HG02970 (cell line): ENCODE measurements around the gene TERB1.

Experiments
- ATAC-seq: cut with Tn5 transposase; IDR thresholded peaks from one replicate; pipeline ENCODE4 v1.9.1; 2021; ENCODE audit warnings: mild to moderate bottlenecking, moderate library complexity, moderate number of reproducible peaks; ENCODE audit not compliant: unreplicated experiment, low FRiP score

The TERB1 gene

GRCh38 chr16:66713076-66713475, 88.3 kb downstream of the TERB1 start:
- no peak for ATAC-seq

DNA sequence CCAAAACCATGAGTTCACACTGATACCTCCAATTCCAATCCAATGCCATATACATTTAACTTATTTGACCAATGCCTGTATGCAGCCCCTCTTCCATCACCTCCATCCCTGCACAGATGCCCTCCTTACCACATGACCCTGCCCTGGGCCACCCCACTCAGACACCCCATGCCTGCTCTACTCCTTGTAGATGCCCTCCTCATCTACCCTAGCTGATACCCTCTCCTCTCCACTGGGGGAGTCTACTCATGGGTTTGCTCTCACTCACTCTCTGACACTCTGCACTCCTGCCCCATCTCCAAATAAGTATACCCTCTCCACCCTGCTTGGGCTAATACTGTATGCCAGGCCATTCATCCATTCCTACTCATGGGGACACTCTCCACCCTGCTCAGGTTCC, 88.9 kb downstream of the TERB1 start:
- ATAC-seq = no peak

DNA sequence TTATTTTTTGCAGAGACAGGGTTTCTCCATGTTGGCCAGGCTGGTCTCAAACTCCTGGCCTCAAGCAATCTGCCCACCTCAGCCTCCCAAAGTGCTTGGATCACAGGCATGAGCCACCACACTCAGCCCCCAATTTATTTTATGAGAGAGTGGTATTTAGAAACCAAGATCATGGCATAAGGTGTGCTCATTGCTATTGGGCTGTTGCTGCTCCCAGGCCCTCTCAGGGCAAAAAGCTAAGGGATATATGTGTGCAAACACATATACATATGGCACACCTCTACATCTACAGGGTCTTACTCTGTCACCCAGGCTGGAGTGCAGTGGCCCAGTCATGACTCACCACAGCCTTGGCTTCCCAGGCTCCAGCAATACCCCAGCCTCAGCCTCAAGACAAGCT, 89.8 kb downstream of the TERB1 start:
- ATAC-seq = no peak

DNA sequence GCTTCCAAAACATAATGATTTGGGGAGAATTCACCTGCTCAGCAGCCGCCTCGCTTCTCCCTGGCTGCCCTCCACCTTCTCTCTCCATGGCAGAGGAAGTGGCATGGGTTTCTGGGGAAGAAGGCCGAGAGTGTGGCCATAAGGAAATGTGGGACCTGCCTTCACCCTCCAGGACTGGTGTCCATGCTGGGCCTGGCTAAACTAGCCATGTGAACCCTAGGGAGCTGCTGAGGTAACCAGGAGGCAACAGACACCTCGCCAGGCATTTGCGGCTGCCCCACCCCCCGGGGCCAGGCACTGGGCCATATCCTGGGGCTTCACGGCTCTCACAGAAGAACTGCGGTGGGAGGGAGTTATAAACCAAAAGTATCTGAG, 94.9 kb downstream of the TERB1 start:
- ATAC-seq = no peak

DNA sequence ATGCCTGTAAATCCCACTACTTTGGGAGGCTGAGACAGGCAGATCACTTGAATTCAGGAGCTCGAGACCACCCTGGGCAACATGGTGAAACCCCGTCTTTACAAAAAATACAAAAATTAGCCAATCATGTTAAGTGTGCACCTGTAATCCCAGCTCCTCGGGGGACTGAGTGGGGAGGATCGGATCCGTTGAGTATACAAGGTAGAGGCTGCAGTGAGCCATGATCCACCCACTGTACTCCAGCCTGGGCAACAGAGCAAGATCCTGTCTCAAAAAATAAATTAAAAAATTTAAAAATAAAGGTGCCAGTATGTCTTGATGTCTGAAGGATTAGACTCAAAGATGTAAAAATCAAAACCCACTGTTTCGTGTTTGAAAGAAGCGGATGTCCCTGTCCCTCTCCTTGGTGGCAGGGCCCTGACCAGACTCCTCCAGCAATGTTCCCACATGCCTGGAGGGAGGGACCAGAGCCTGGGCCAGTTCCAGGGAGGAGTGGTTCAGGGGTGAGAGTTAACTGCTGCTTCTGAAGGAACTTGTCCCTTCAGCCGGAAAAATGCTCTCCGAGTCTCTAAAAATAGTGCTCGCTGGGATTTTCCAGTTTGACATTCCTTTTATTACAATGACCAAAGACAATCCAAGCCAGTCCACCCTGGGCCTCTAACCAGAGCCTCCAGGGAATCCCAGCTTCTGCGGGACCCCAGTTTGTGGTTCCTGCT, 95.4 kb downstream of the TERB1 start:
- no peak for ATAC-seq
